ENCODE results near the gene SYT5. TPM values are rescaled to one million over a fixed set of nuclear protein-coding genes. Genes with fewer than 3 reads are reported as not detected.

SYT5 gene
- polyA plus RNA-seq, 1 donor (not counting 4 experiments of a cell fraction or from before 2014, with no cell fraction given), result 0.33 TPM

DNA sequence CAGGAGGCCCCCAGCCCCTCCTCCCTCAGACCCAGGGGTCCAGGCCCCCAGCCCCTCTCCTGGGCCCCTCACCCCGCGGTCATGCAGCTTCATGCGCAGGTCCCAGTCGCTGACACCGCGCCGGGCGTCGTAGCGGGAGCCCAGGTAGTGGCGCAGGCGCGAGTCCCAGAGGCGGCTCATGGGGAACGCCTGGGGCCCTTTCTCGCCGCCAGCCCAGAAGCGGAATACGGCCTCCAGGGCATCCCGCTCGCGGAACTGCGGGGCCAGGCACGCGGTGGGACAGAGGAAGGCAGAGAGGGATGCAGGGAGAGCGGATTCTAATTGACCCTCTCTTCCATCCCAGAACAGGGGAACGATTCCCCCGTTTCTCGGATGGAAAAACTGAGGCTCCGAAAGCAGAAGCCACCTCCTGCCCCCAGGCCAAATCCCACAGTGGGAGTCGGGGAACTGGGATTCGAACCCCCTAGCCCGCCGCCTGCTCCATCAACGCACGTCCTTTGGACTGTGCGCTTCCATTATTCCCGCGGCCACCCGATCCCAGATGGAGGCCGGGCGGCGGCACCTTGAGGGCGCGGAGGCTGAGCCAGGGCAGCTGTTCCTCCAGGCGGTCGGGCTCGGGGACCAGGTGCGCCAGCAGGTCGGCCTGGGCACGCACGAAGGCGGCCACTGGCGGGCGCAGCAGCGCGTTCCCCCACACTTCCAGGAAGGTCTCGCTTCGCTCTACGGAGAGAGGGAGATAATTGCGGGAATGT, 18.3 kb downstream of the SYT5 start:
- Histone ChIP-seq H3K9ac (ENCODE audit: control insufficient read depth, extremely low read depth, insufficient read depth, low read length) (no peak overlapping the region), H3K4me3 (ENCODE audit: control insufficient read depth in 2 of 3, extremely low read depth in 1 of 3, insufficient read depth in 2 of 3, low read depth in 1 of 3, low read length in 3 of 3) (no peak overlapping the region), H3K27ac (ENCODE audit: control insufficient read depth, insufficient read depth, low read length) (no peak overlapping the region), H3K79me2 (ENCODE audit: control insufficient read depth, insufficient read depth, low read length) (no peaks in the 10 kb centered on the region), H3K9me3 (ENCODE audit: control insufficient read depth, low read depth, low read length) (no peaks in the 10 kb centered on the region), H3K36me3 (ENCODE audit: control insufficient read depth in 2 of 2, extremely low read depth in 1 of 2, insufficient read depth in 2 of 2, low read length in 2 of 2) (no peaks in the 10 kb centered on the region), H4K20me1 (ENCODE audit: control insufficient read depth, extremely low read depth, insufficient read depth, low read length) (no peaks in the 10 kb centered on the region), H3K9me1 (ENCODE audit: control insufficient read depth, extremely low read depth, insufficient read depth, low read length) (no peaks in the 10 kb centered on the region), H3K27me3 (ENCODE audit: control insufficient read depth, extremely low read depth, insufficient read depth, low read length) (no peaks in the 10 kb centered on the region), H2AFZ (ENCODE audit: control insufficient read depth, low read length) (no peak overlapping the region), H3K4me1 (ENCODE audit: control insufficient read depth, extremely low read depth, insufficient read depth, low read length) (peaks cover 23% of the 10 kb centered on the region), H3K4me2 (ENCODE audit: control insufficient read depth, extremely low read depth, insufficient read depth, low read depth, low read length) (no peak overlapping the region)
- TF ChIP-seq, protein P1, sequence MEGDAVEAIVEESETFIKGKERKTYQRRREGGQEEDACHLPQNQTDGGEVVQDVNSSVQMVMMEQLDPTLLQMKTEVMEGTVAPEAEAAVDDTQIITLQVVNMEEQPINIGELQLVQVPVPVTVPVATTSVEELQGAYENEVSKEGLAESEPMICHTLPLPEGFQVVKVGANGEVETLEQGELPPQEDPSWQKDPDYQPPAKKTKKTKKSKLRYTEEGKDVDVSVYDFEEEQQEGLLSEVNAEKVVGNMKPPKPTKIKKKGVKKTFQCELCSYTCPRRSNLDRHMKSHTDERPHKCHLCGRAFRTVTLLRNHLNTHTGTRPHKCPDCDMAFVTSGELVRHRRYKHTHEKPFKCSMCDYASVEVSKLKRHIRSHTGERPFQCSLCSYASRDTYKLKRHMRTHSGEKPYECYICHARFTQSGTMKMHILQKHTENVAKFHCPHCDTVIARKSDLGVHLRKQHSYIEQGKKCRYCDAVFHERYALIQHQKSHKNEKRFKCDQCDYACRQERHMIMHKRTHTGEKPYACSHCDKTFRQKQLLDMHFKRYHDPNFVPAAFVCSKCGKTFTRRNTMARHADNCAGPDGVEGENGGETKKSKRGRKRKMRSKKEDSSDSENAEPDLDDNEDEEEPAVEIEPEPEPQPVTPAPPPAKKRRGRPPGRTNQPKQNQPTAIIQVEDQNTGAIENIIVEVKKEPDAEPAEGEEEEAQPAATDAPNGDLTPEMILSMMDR (optimal IDR thresholded peaks at IDR 0.05 in 1 of 3, IDR thresholded peaks at IDR 0.05 in 1 of 3, conservative IDR thresholded peaks at IDR 0.05 in 1 of 3; ENCODE audit: extremely low read depth in 1 of 3, insufficient read depth in 2 of 3, low read length in 3 of 3), result no peak
- TF ChIP-seq EZH2 (IDR thresholded peaks at IDR 0.05; ENCODE audit: low read length), result no peak
- dilution Hi-C loops (cut with MboI; ENCODE audit: extremely low pct_ligation_motif_present, low sequenced_read_pairs), result no loop called here
- DNase-seq (ENCODE audit: low read depth, low spot score) (no peak), FAIRE-seq (no peak)

DNA sequence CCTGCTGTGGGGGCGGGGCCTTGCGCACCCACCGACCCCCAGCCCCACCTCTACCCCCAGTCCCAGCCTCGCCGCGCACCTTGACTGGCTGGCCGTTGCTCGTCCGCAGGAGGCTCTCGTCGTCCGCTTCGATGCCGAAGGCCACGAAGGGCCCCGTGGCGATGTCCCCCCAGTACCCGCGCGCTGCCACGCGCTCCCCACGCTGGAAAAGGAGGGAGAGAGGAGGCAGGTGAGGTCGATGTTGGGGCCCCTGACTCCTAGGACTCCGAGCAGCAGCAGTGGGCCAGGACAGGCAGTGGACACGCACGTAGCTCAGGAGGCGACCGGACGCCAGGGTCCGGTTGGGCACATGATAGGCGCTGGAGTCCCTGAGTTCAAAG, 19.1 kb downstream of the SYT5 start:
- Histone ChIP-seq H3K4me2 (ENCODE audit: control insufficient read depth, extremely low read depth, insufficient read depth, low read depth, low read length) (no peak overlapping the region), H3K9me1 (ENCODE audit: control insufficient read depth, extremely low read depth, insufficient read depth, low read length) (no peaks in the 10 kb centered on the region), H3K9me3 (ENCODE audit: control insufficient read depth, low read depth, low read length) (no peaks in the 10 kb centered on the region), H3K9ac (ENCODE audit: control insufficient read depth, extremely low read depth, insufficient read depth, low read length) (no peak overlapping the region), H3K27ac (ENCODE audit: control insufficient read depth, insufficient read depth, low read length) (no peak overlapping the region), H3K27me3 (ENCODE audit: control insufficient read depth, extremely low read depth, insufficient read depth, low read length) (no peaks in the 10 kb centered on the region), H4K20me1 (ENCODE audit: control insufficient read depth, extremely low read depth, insufficient read depth, low read length) (no peaks in the 10 kb centered on the region), H2AFZ (ENCODE audit: control insufficient read depth, low read length) (no peak overlapping the region), H3K4me1 (ENCODE audit: control insufficient read depth, extremely low read depth, insufficient read depth, low read length) (peaks cover 22% of the 10 kb centered on the region), H3K36me3 (ENCODE audit: control insufficient read depth in 2 of 2, extremely low read depth in 1 of 2, insufficient read depth in 2 of 2, low read length in 2 of 2) (no peaks in the 10 kb centered on the region), H3K4me3 (ENCODE audit: control insufficient read depth in 2 of 3, extremely low read depth in 1 of 3, insufficient read depth in 2 of 3, low read depth in 1 of 3, low read length in 3 of 3) (no peak overlapping the region), H3K79me2 (ENCODE audit: control insufficient read depth, insufficient read depth, low read length) (no peaks in the 10 kb centered on the region)
- no peak for TF ChIP-seq EZH2 (IDR thresholded peaks at IDR 0.05; ENCODE audit: low read length)
- TF ChIP-seq, protein P1 (optimal IDR thresholded peaks at IDR 0.05 in 1 of 3, IDR thresholded peaks at IDR 0.05 in 1 of 3, conservative IDR thresholded peaks at IDR 0.05 in 1 of 3; ENCODE audit: extremely low read depth in 1 of 3, insufficient read depth in 2 of 3, low read length in 3 of 3), result no peak
- DNase-seq (ENCODE audit: low read depth, low spot score), result no peak
- dilution Hi-C loops (cut with MboI; ENCODE audit: extremely low pct_ligation_motif_present, low sequenced_read_pairs), result no loop called here
- FAIRE-seq, result no peak

Measured in keratinocyte (primary cell).